Measurements from ENCODE around the gene PDXDC1.
"Not testable (repeated sequence)": the region's sequence is repeated elsewhere in the genome, so short reads cannot be mapped to it uniquely, and the experiment has no call there.

The PDXDC1 gene

GRCh38 chr16:15168953-15169652, 194.3 kb downstream of the PDXDC1 start:
- not testable (repeated sequence) for DNase-seq

- not testable (repeated sequence) for DNase-seq
Measured at GRCh38 chr16:15179909-15180308, 205.1 kb downstream of the PDXDC1 start.

GRCh38 chr16:15180946-15181345, 206.1 kb downstream of the PDXDC1 start:
- DNase-seq: not testable (repeated sequence)

- DNase-seq: not testable (repeated sequence)
Measured at GRCh38 chr16:15184000-15184399, 209.2 kb downstream of the PDXDC1 start.
